Activated CD4-positive, alpha-beta T cell treated with anti-CD3 and anti-CD28 coated beads, Interleukin-2, amount 50 U/mL, for 24 hours (primary cell): ENCODE results near the gene COX8A.
"Not testable (repeated sequence)": the region's sequence is repeated elsewhere in the genome, so short reads cannot be mapped to it uniquely, and the experiment has no call there.

Source experiments
- DNase-seq, 2 donors: peaks; one replicate each; pipeline ENCODE4 v3.0.0-alpha.2; 2020; ENCODE audit warnings: low read depth in 1 of 2, low spot score in 1 of 2

COX8A gene

GRCh38 chr11:63974259-63975143, at the start of gene COX8A:
Gene COX8A (plus strand): TSS chr11:63974620. CDS start chr11:63974681, 61 bp downstream.
- peak; percentile 71 to 96 for DNase-seq

GRCh38 chr11:63929616-63930015, 44.8 kb upstream of the COX8A start:
- DNase-seq, result no peak

- no peak for DNase-seq
Observed at GRCh38 chr11:63931045-63931444, 43.4 kb upstream of the COX8A start.

- DNase-seq, result no peak
Observed at GRCh38 chr11:63931876-63932275, 42.5 kb upstream of the COX8A start.

GRCh38 chr11:63933459-63933858, 41.0 kb upstream of the COX8A start:
- DNase-seq, result no peak

GRCh38 chr11:63937713-63938478, 36.5 kb upstream of the COX8A start:
- DNase-seq, result no peak

- DNase-seq, result peak; percentile 81 to 89
Observed at GRCh38 chr11:63938479-63939396, 35.7 kb upstream of the COX8A start, which contains the start of gene NAA40. Gene NAA40 (plus strand): TSS chr11:63939002. CDS start chr11:63939097, 95 bp downstream.

GRCh38 chr11:63939397-63939891, 35.0 kb upstream of the COX8A start:
- no peak for DNase-seq

- no peak for DNase-seq
Observed at GRCh38 chr11:63940786-63941185, 33.6 kb upstream of the COX8A start.

- no peak for DNase-seq
Observed at GRCh38 chr11:63941901-63942300, 32.5 kb upstream of the COX8A start.

GRCh38 chr11:63942803-63943202, 31.6 kb upstream of the COX8A start:
- DNase-seq, result no peak

GRCh38 chr11:63944987-63945386, 29.4 kb upstream of the COX8A start:
- DNase-seq, result no peak

GRCh38 chr11:63945477-63946163, 28.8 kb upstream of the COX8A start:
- DNase-seq, result peak in 1 of 2 donors; percentile 37

- no peak for DNase-seq
Observed at GRCh38 chr11:63951779-63952536, 22.5 kb upstream of the COX8A start.

- DNase-seq, result no peak
Observed at GRCh38 chr11:63952570-63952969, 21.9 kb upstream of the COX8A start.

- no peak for DNase-seq
Observed at GRCh38 chr11:63958008-63958407, 16.4 kb upstream of the COX8A start.

- DNase-seq, result no peak
Observed at GRCh38 chr11:63961608-63962412, 12.6 kb upstream of the COX8A start.

GRCh38 chr11:63963895-63964294, 10.5 kb upstream of the COX8A start:
- DNase-seq, result not testable (repeated sequence)

GRCh38 chr11:63966444-63966843, 8.0 kb upstream of the COX8A start:
- no peak for DNase-seq
